ENCODE measurements around the gene CACNA2D2. TPM values are rescaled to one million over a fixed set of nuclear protein-coding genes. Genes with fewer than 3 reads are reported as not detected.
A peak's percentile ranks its signal among the peaks of the same experiment; 100 is the strongest.

The CACNA2D2 gene
- polyA plus RNA-seq, 1 of the 3 experiments (the other 2 are of a cell fraction), result 1.1 TPM

DNA sequence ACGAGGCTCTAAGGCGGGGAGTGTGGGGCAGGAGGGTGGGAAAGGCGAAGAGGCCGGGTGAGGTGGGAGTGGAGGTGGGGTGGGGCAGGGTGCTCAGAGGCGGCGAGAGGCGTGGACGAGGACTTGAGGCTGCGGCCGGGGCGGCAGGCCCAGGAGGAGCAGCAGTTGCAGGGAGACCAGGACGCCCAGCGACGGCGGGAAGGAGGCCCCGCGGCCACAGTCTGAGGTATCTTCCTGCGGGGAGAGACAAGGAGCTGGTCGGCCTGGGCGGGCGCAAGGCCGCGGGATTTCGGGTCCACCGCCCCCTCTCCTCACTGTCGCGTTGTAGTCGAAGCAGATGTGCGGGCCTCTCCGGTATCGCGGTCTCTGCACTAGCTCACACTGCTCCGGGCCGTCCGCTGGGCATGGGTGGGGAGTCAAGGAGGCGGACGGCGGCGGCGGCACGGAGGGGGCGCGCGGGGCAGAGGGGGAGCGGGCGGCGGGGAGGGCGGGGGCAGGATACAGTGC is 138.8 kb downstream of the CACNA2D2 start:
- no peak overlapping the region for H3K4me3 ChIP-seq (ENCODE audit: low read depth in 2 of 2, low read length in 1 of 2)
- peaks cover 0 to 35% of the 10 kb centered on the region in 2 experiments; a peak in 1 of 4 replicates for H3K4me1 ChIP-seq (ENCODE audit: control insufficient read depth in 1 of 2, insufficient read depth in 2 of 2, low read depth in 1 of 2, low read length in 1 of 2)
- H3K4me2 ChIP-seq, result no peak overlapping the region

DNA sequence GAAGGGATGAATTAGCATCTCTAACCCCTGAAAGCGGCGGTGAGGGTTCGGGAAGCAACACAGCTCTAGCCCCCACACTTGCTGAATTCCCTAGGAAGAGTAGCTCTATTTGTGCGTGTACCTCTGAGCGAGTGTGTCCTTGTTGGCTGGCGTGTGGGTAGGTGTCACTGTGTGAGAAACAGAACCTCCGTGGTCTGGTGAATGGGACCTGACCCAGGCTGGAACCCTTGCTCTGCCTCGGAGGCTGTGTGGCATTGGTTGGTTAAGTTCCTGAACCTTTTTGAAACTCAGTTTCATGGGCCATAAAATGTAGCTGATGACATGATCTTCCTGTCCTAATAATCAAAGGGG is 143.7 kb downstream of the CACNA2D2 start:
- H2AFZ ChIP-seq (ENCODE audit: low read depth), result peak overlapping the region; percentile 92
- H3K4me3 ChIP-seq (ENCODE audit: low read depth in 2 of 2, low read length in 1 of 2), result peak overlapping the region; percentile 77 to 95; a peak in 3 of 4 replicates
- H4K20me1 ChIP-seq (ENCODE audit: insufficient read depth), result peaks cover 40% of the 10 kb centered on the region
- H3K36me3 ChIP-seq (replicated peaks in 1 of 2; ENCODE audit: control insufficient read depth in 1 of 2, insufficient read depth in 2 of 2, low read length in 1 of 2), result peaks cover 18 to 28% of the 10 kb centered on the region in 2 experiments
- H3K9me3 ChIP-seq, result no peaks in the 10 kb centered on the region
- ChIA-PET CTCF (interaction anchor here (0.8 to 0.9 kb wide), 2 partner anchors 29 to 31 kb away, joined by 3 read pairs; no protein-coding TSS in a partner anchor), POLR2A (interaction anchor here (0.9 to 1.6 kb wide), 4 partner anchors 8 to 71 kb away, joined by 3 to 11 read pairs (median 4); partner anchors contain the start of genes CYB561D2 and NPRL2)
- H3K4me2 ChIP-seq, result peak overlapping the region; percentile 94
- peaks cover 46% of the 10 kb centered on the region for H3K79me2 ChIP-seq (ENCODE audit: insufficient read depth)
- 25% methylated on average over 8 of the region's 8 CpGs for WGBS (ENCODE audit: low lambda C conversion rate)
- H3K9ac ChIP-seq, result no peak overlapping the region
- H3K27me3 ChIP-seq (ENCODE audit: insufficient read depth), result no peaks in the 10 kb centered on the region
- no peak for DNase-seq
- peaks cover 8 to 49% of the 10 kb centered on the region in 2 experiments; a peak in 2 of 4 replicates for H3K4me1 ChIP-seq (ENCODE audit: control insufficient read depth in 1 of 2, insufficient read depth in 2 of 2, low read depth in 1 of 2, low read length in 1 of 2)
- H3K9me2 ChIP-seq, result no peaks in the 10 kb centered on the region
- H3F3A ChIP-seq (replicated peaks; ENCODE audit: insufficient read depth), result no peaks in the 10 kb centered on the region
- H3K27ac ChIP-seq (ENCODE audit: low read depth in 2 of 2, low read length in 1 of 2), result peak overlapping the region in 1 of 2 experiments; percentile 76; a peak in 2 of 4 replicates
- TF ChIP-seq, protein P1, sequence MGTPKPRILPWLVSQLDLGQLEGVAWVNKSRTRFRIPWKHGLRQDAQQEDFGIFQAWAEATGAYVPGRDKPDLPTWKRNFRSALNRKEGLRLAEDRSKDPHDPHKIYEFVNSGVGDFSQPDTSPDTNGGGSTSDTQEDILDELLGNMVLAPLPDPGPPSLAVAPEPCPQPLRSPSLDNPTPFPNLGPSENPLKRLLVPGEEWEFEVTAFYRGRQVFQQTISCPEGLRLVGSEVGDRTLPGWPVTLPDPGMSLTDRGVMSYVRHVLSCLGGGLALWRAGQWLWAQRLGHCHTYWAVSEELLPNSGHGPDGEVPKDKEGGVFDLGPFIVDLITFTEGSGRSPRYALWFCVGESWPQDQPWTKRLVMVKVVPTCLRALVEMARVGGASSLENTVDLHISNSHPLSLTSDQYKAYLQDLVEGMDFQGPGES (IDR thresholded peaks at IDR 0.05; ENCODE audit: low read depth, low read length), result no peak
- TF ChIP-seq, protein P2, sequence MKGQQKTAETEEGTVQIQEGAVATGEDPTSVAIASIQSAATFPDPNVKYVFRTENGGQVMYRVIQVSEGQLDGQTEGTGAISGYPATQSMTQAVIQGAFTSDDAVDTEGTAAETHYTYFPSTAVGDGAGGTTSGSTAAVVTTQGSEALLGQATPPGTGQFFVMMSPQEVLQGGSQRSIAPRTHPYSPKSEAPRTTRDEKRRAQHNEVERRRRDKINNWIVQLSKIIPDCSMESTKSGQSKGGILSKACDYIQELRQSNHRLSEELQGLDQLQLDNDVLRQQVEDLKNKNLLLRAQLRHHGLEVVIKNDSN (IDR thresholded peaks at IDR 0.05; ENCODE audit: borderline replicate concordance, low read depth), result no peak
- TF ChIP-seq FOXM1 (IDR thresholded peaks at IDR 0.05; ENCODE audit: low read depth) (no peak), YY1 (IDR thresholded peaks at IDR 0.05; ENCODE audit: low read depth) (no peak), RAD21 (IDR thresholded peaks at IDR 0.05; ENCODE audit: low read length) (no peak), GATA2 (CRISPR knock-in tag; IDR thresholded peaks at IDR 0.05) (no peak)
- TF ChIP-seq, protein P3, sequence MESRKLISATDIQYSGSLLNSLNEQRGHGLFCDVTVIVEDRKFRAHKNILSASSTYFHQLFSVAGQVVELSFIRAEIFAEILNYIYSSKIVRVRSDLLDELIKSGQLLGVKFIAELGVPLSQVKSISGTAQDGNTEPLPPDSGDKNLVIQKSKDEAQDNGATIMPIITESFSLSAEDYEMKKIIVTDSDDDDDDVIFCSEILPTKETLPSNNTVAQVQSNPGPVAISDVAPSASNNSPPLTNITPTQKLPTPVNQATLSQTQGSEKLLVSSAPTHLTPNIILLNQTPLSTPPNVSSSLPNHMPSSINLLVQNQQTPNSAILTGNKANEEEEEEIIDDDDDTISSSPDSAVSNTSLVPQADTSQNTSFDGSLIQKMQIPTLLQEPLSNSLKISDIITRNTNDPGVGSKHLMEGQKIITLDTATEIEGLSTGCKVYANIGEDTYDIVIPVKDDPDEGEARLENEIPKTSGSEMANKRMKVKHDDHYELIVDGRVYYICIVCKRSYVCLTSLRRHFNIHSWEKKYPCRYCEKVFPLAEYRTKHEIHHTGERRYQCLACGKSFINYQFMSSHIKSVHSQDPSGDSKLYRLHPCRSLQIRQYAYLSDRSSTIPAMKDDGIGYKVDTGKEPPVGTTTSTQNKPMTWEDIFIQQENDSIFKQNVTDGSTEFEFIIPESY (IDR thresholded peaks at IDR 0.05; ENCODE audit: borderline replicate concordance, low read depth), result no peak

More for the DNA sequence above, 138.8 kb downstream of the CACNA2D2 start:
- Histone ChIP-seq H4K20me1 (ENCODE audit: insufficient read depth) (no peaks in the 10 kb centered on the region), H3K9me2 (no peaks in the 10 kb centered on the region), H3K79me2 (ENCODE audit: insufficient read depth) (no peaks in the 10 kb centered on the region), H3K27me3 (ENCODE audit: insufficient read depth) (no peaks in the 10 kb centered on the region), H3K27ac (ENCODE audit: low read depth in 2 of 2, low read length in 1 of 2) (no peak overlapping the region; a peak in 1 of 4 replicates), H3F3A (replicated peaks; ENCODE audit: insufficient read depth) (no peaks in the 10 kb centered on the region), H3K36me3 (replicated peaks in 1 of 2; ENCODE audit: control insufficient read depth in 1 of 2, insufficient read depth in 2 of 2, low read length in 1 of 2) (no peaks in the 10 kb centered on the region), H3K9me3 (no peaks in the 10 kb centered on the region), H2AFZ (ENCODE audit: low read depth) (no peak overlapping the region), H3K9ac (no peak overlapping the region)
- 91% methylated on average over 43 of the region's 48 CpGs for WGBS (ENCODE audit: low lambda C conversion rate)
- ChIA-PET CTCF (interaction anchor here (0.9 to 1.4 kb wide), 2 partner anchors 72 to 178 kb away, joined by 3 to 4 read pairs; no protein-coding TSS in a partner anchor), POLR2A (no interaction called here)
- no peak for DNase-seq
- no peak for TF ChIP-seq NFIC (IDR thresholded peaks at IDR 0.05; ENCODE audit: borderline replicate concordance)
- TF ChIP-seq EZH2phosphoT487 (IDR thresholded peaks at IDR 0.05; ENCODE audit: borderline replicate concordance, low read depth), result no peak
- no peak for TF ChIP-seq POLR2AphosphoS5 (IDR thresholded peaks at IDR 0.05; ENCODE audit: low read depth, low read length)
- TF ChIP-seq, protein P4, sequence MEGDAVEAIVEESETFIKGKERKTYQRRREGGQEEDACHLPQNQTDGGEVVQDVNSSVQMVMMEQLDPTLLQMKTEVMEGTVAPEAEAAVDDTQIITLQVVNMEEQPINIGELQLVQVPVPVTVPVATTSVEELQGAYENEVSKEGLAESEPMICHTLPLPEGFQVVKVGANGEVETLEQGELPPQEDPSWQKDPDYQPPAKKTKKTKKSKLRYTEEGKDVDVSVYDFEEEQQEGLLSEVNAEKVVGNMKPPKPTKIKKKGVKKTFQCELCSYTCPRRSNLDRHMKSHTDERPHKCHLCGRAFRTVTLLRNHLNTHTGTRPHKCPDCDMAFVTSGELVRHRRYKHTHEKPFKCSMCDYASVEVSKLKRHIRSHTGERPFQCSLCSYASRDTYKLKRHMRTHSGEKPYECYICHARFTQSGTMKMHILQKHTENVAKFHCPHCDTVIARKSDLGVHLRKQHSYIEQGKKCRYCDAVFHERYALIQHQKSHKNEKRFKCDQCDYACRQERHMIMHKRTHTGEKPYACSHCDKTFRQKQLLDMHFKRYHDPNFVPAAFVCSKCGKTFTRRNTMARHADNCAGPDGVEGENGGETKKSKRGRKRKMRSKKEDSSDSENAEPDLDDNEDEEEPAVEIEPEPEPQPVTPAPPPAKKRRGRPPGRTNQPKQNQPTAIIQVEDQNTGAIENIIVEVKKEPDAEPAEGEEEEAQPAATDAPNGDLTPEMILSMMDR (IDR thresholded peaks at IDR 0.05), result no peak
- TF ChIP-seq, protein P5, sequence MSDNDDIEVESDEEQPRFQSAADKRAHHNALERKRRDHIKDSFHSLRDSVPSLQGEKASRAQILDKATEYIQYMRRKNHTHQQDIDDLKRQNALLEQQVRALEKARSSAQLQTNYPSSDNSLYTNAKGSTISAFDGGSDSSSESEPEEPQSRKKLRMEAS (IDR thresholded peaks at IDR 0.05; ENCODE audit: low read depth), result no peak
- no peak for TF ChIP-seq RFX5 (IDR thresholded peaks at IDR 0.05; ENCODE audit: low read length)
- no peak for TF ChIP-seq TAF1 (IDR thresholded peaks at IDR 0.05; ENCODE audit: borderline replicate concordance, low read depth, low read length)
- TF ChIP-seq, protein P6, sequence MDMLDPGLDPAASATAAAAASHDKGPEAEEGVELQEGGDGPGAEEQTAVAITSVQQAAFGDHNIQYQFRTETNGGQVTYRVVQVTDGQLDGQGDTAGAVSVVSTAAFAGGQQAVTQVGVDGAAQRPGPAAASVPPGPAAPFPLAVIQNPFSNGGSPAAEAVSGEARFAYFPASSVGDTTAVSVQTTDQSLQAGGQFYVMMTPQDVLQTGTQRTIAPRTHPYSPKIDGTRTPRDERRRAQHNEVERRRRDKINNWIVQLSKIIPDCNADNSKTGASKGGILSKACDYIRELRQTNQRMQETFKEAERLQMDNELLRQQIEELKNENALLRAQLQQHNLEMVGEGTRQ (IDR thresholded peaks at IDR 0.05; ENCODE audit: borderline replicate concordance, low read depth, low read length), result no peak
- TF ChIP-seq RCOR1 (IDR thresholded peaks at IDR 0.05; ENCODE audit: low read length), result no peak

Measured in SK-N-SH (cell line).